Measurements from ENCODE around the gene MAP1LC3B.

Gene MAP1LC3B

DNA sequence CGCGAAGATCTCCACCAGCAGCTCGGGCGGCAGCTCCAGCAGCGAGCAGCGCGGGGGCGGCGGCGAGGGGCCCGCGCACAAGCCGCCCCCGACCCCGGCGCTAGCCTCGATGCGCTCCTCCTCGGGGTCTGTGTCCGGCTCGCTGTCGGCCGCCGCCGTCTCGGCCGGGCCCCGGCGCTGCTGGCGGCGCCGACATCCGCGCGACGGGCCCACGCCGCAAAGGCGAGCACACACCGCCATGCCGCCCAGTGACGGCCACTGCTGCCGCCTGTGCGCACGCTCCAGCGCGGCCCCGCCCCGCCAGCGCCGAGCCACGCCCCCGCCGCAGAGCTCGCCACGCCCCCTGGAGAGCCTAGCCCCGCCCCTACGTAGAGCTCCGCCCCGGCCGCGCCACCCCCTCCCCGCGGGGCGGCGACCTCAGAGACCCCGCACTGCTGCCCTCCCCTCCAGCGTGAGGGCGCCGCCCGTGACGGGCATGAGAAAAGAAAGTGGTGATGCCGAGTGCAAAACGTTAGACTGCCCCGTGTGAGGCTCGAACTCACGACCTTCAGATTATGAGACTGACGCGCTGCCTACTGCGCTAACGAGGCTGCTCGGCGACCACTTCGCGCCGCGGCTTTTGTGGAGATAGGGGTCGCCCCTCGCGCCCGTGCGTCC, 8.5 kb upstream of the MAP1LC3B start, which contains the start of gene FBXO31 (continued):
- TF ChIP-seq ZBTB21 (tag by site-specific recombination; IDR thresholded peaks at IDR 0.05) (peak; percentile 82), ZNF544 (tag by site-specific recombination; IDR thresholded peaks at IDR 0.05) (no peak), KLF16 (tag by site-specific recombination; IDR thresholded peaks at IDR 0.05) (peak; percentile 99), GLI2 (tag by site-specific recombination; IDR thresholded peaks at IDR 0.05; ENCODE audit: borderline replicate concordance, low read depth) (no peak), ZNF571 (tag by site-specific recombination; IDR thresholded peaks at IDR 0.05) (no peak), SCRT1 (tag by site-specific recombination; IDR thresholded peaks at IDR 0.05; ENCODE audit: borderline replicate concordance) (no peak), ZNF776 (tag by site-specific recombination; IDR thresholded peaks at IDR 0.05; ENCODE audit: borderline replicate concordance) (no peak), YY2 (tag by site-specific recombination; IDR thresholded peaks at IDR 0.05) (peak; percentile 88), ZNF629 (tag by site-specific recombination; IDR thresholded peaks at IDR 0.05) (peak; percentile 91), ZBTB48 (tag by site-specific recombination; IDR thresholded peaks at IDR 0.05) (no peak), ZNF302 (tag by site-specific recombination; IDR thresholded peaks at IDR 0.05; ENCODE audit: low read depth) (no peak), ZNF24 (tag by site-specific recombination; IDR thresholded peaks at IDR 0.05) (peak; percentile 84), TSHZ1 (tag by site-specific recombination; IDR thresholded peaks at IDR 0.05; ENCODE audit: borderline replicate concordance) (peak; percentile 61; the same call in 1 of the 2 replicates), ZNF37A (tag by site-specific recombination; IDR thresholded peaks at IDR 0.05) (no peak), ZNF184 (tag by site-specific recombination; IDR thresholded peaks at IDR 0.05) (peak; percentile 36; the same call in 1 of the 2 replicates), ZNF138 (tag by site-specific recombination; IDR thresholded peaks at IDR 0.05; ENCODE audit: borderline replicate concordance) (0 out of 2 replicates have a peak, but pooled peaks have one; percentile 16), MZF1 (tag by site-specific recombination; IDR thresholded peaks at IDR 0.05; ENCODE audit: borderline replicate concordance) (no peak), ZNF48 (tag by site-specific recombination; IDR thresholded peaks at IDR 0.05) (no peak), ZNF174 (tag by site-specific recombination; IDR thresholded peaks at IDR 0.05) (no peak), SCRT2 (tag by site-specific recombination; IDR thresholded peaks at IDR 0.05) (peak; percentile 40; the same call in 1 of the 2 replicates), ZNF514 (tag by site-specific recombination; IDR thresholded peaks at IDR 0.05) (no peak), ZNF148 (tag by site-specific recombination; IDR thresholded peaks at IDR 0.05; ENCODE audit: borderline replicate concordance) (peak; percentile 90; the same call in 1 of the 2 replicates), ZFP69B (tag by site-specific recombination; IDR thresholded peaks at IDR 0.05) (peak; percentile 66), ZNF239 (tag by site-specific recombination; IDR thresholded peaks at IDR 0.05) (peak; percentile 68; the same call in 1 of the 2 replicates)
- TF ChIP-seq, protein P1, sequence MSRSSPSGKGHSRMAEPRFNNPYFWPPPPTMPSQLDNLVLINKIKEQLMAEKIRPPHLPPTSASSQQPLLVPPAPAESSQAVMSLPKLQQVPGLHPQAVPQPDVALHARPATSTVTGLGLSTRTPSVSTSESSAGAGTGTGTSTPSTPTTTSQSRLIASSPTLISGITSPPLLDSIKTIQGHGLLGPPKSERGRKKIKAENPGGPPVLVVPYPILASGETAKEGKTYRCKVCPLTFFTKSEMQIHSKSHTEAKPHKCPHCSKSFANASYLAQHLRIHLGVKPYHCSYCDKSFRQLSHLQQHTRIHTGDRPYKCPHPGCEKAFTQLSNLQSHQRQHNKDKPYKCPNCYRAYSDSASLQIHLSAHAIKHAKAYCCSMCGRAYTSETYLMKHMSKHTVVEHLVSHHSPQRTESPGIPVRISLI (tag by site-specific recombination; IDR thresholded peaks at IDR 0.05) = no peak
- TF ChIP-seq, protein P2, sequence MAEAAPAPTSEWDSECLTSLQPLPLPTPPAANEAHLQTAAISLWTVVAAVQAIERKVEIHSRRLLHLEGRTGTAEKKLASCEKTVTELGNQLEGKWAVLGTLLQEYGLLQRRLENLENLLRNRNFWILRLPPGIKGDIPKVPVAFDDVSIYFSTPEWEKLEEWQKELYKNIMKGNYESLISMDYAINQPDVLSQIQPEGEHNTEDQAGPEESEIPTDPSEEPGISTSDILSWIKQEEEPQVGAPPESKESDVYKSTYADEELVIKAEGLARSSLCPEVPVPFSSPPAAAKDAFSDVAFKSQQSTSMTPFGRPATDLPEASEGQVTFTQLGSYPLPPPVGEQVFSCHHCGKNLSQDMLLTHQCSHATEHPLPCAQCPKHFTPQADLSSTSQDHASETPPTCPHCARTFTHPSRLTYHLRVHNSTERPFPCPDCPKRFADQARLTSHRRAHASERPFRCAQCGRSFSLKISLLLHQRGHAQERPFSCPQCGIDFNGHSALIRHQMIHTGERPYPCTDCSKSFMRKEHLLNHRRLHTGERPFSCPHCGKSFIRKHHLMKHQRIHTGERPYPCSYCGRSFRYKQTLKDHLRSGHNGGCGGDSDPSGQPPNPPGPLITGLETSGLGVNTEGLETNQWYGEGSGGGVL (tag by site-specific recombination; IDR thresholded peaks at IDR 0.05) = peak; percentile 71
- TF ChIP-seq, protein P3, sequence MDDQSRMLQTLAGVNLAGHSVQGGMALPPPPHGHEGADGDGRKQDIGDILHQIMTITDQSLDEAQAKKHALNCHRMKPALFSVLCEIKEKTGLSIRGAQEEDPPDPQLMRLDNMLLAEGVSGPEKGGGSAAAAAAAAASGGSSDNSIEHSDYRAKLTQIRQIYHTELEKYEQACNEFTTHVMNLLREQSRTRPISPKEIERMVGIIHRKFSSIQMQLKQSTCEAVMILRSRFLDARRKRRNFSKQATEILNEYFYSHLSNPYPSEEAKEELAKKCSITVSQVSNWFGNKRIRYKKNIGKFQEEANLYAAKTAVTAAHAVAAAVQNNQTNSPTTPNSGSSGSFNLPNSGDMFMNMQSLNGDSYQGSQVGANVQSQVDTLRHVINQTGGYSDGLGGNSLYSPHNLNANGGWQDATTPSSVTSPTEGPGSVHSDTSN (CRISPR knock-in tag; IDR thresholded peaks at IDR 0.05) = 0 out of 2 replicates have a peak, but pooled peaks have one; percentile 49
- TF ChIP-seq, protein P4, sequence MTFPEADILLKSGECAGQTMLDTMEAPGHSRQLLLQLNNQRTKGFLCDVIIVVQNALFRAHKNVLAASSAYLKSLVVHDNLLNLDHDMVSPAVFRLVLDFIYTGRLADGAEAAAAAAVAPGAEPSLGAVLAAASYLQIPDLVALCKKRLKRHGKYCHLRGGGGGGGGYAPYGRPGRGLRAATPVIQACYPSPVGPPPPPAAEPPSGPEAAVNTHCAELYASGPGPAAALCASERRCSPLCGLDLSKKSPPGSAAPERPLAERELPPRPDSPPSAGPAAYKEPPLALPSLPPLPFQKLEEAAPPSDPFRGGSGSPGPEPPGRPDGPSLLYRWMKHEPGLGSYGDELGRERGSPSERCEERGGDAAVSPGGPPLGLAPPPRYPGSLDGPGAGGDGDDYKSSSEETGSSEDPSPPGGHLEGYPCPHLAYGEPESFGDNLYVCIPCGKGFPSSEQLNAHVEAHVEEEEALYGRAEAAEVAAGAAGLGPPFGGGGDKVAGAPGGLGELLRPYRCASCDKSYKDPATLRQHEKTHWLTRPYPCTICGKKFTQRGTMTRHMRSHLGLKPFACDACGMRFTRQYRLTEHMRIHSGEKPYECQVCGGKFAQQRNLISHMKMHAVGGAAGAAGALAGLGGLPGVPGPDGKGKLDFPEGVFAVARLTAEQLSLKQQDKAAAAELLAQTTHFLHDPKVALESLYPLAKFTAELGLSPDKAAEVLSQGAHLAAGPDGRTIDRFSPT (tag by site-specific recombination; IDR thresholded peaks at IDR 0.05) = peak; percentile 98
